ENCODE measurements around the gene C1S.

DNA sequence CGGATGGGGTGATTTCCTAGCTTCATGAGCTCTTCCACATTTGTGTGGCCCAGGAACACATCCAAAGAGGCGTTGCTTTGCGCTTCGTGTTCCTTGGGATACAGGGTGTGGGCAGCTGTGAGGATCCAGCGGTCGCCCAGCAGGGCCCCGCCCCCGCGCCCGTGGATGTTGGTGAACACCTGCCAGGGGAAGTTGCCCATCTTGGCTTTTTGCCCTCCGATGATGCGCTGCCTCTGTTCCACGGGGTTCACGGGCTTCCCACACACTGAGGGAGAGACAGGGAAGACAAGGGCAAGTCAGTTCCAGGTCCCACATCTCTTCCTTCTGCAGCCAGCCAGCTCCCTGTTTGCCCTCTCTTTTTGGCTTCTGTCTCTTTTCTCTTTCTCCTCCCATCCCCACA lies 20.5 kb downstream of the C1S start:
- no peak for TF ChIP-seq RCOR1 (IDR thresholded peaks at IDR 0.05; ENCODE audit: insufficient replicate concordance, low read length)
- TF ChIP-seq, protein P1, sequence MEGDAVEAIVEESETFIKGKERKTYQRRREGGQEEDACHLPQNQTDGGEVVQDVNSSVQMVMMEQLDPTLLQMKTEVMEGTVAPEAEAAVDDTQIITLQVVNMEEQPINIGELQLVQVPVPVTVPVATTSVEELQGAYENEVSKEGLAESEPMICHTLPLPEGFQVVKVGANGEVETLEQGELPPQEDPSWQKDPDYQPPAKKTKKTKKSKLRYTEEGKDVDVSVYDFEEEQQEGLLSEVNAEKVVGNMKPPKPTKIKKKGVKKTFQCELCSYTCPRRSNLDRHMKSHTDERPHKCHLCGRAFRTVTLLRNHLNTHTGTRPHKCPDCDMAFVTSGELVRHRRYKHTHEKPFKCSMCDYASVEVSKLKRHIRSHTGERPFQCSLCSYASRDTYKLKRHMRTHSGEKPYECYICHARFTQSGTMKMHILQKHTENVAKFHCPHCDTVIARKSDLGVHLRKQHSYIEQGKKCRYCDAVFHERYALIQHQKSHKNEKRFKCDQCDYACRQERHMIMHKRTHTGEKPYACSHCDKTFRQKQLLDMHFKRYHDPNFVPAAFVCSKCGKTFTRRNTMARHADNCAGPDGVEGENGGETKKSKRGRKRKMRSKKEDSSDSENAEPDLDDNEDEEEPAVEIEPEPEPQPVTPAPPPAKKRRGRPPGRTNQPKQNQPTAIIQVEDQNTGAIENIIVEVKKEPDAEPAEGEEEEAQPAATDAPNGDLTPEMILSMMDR (conservative IDR thresholded peaks at IDR 0.05; ENCODE audit: low read depth, low read length), result no peak
- no peak for TF ChIP-seq SMC3 (IDR thresholded peaks at IDR 0.05; ENCODE audit: low read depth, low read length)
- no peak for TF ChIP-seq BHLHE40 (IDR thresholded peaks at IDR 0.05; ENCODE audit: low read depth, low read length)

All from IMR-90 (cell line).